Erythroblast (primary cell): ENCODE results near the gene KIAA0825.
A peak's percentile ranks its signal among the peaks of the same experiment; 100 is the strongest.
"Not testable (repeated sequence)": the region's sequence is repeated elsewhere in the genome, so short reads cannot be mapped to it uniquely, and the experiment has no call there.

Experiments
- DNase-seq, 2 experiments: peaks; one replicate each; lab custom pipeline; 2025; lab: John Stamatoyannopoulos, UW
- GATA1 ChIP-seq: IDR thresholded peaks from 2 replicates; pipeline ENCODE4 v1.6.1; 2011; ENCODE audit warnings: low read depth, mild to moderate bottlenecking, control low read depth, low read length, moderate library complexity
- POLR2A ChIP-seq: IDR thresholded peaks from 2 replicates; pipeline ENCODE4 v1.6.1; 2011; ENCODE audit warnings: mild to moderate bottlenecking, low read length

The KIAA0825 gene

GRCh38 chr5:94212476-94212875 lies 405.9 kb downstream of the KIAA0825 start:
- DNase-seq, result no peak
- no peak for TF ChIP-seq POLR2A
- no peak for TF ChIP-seq GATA1

- no peak for TF ChIP-seq GATA1
- no peak for TF ChIP-seq POLR2A
- no peak for DNase-seq
Measured at GRCh38 chr5:94209774-94210355, 408.5 kb downstream of the KIAA0825 start.

GRCh38 chr5:94209272-94209671 lies 409.1 kb downstream of the KIAA0825 start:
- no peak for DNase-seq
- TF ChIP-seq POLR2A, result no peak
- no peak for TF ChIP-seq GATA1

GRCh38 chr5:94199566-94199965 lies 418.8 kb downstream of the KIAA0825 start:
- TF ChIP-seq POLR2A, result no peak
- TF ChIP-seq GATA1, result no peak
- no peak for DNase-seq

GRCh38 chr5:94197970-94198369 lies 420.4 kb downstream of the KIAA0825 start:
- no peak for DNase-seq
- no peak for TF ChIP-seq GATA1
- no peak for TF ChIP-seq POLR2A

GRCh38 chr5:94196953-94197352 lies 421.5 kb downstream of the KIAA0825 start:
- no peak for TF ChIP-seq GATA1
- TF ChIP-seq POLR2A, result no peak
- DNase-seq, result no peak

GRCh38 chr5:94192658-94193391 lies 425.6 kb downstream of the KIAA0825 start:
- no peak for TF ChIP-seq GATA1
- TF ChIP-seq POLR2A, result no peak
- no peak for DNase-seq

- TF ChIP-seq POLR2A, result no peak
- no peak for TF ChIP-seq GATA1
Measured at GRCh38 chr5:94191604-94192003, 426.8 kb downstream of the KIAA0825 start.

GRCh38 chr5:94188725-94189124 lies 429.7 kb downstream of the KIAA0825 start:
- TF ChIP-seq POLR2A (no peak), GATA1 (no peak)
- DNase-seq, result no peak

More at GRCh38 chr5:94191604-94192003, 426.8 kb downstream of the KIAA0825 start:
- no peak for DNase-seq

GRCh38 chr5:94184870-94185269 lies 433.5 kb downstream of the KIAA0825 start:
- no peak for DNase-seq

GRCh38 chr5:94181895-94182294 lies 436.5 kb downstream of the KIAA0825 start:
- no peak for TF ChIP-seq POLR2A
- no peak for TF ChIP-seq GATA1
- peak; percentile 4 to 15 for DNase-seq

More at GRCh38 chr5:94184870-94185269, 433.5 kb downstream of the KIAA0825 start:
- TF ChIP-seq GATA1, result no peak
- no peak for TF ChIP-seq POLR2A

- no peak for DNase-seq
- no peak for TF ChIP-seq POLR2A
- no peak for TF ChIP-seq GATA1
Measured at GRCh38 chr5:94180761-94181160, 437.6 kb downstream of the KIAA0825 start.

GRCh38 chr5:94175912-94176311 lies 442.5 kb downstream of the KIAA0825 start:
- DNase-seq, result no peak
- TF ChIP-seq GATA1, result no peak
- no peak for TF ChIP-seq POLR2A

- TF ChIP-seq POLR2A (no peak), GATA1 (no peak)
- DNase-seq, result no peak
Measured at GRCh38 chr5:94174748-94175411, 443.5 kb downstream of the KIAA0825 start.

GRCh38 chr5:94173100-94173499 lies 445.3 kb downstream of the KIAA0825 start:
- TF ChIP-seq POLR2A (no peak), GATA1 (no peak)
- DNase-seq, result no peak

- DNase-seq, result not testable (repeated sequence)
Measured at GRCh38 chr5:94171070-94171469, 447.3 kb downstream of the KIAA0825 start.

- DNase-seq, result not testable (repeated sequence)
Measured at GRCh38 chr5:94170158-94170557, 448.2 kb downstream of the KIAA0825 start.
